ENCODE measurements around the gene BRICD5.
"Not testable (repeated sequence)": the region's sequence is repeated elsewhere in the genome, so short reads cannot be mapped to it uniquely, and the experiment has no call there.

Gene BRICD5

DNA sequence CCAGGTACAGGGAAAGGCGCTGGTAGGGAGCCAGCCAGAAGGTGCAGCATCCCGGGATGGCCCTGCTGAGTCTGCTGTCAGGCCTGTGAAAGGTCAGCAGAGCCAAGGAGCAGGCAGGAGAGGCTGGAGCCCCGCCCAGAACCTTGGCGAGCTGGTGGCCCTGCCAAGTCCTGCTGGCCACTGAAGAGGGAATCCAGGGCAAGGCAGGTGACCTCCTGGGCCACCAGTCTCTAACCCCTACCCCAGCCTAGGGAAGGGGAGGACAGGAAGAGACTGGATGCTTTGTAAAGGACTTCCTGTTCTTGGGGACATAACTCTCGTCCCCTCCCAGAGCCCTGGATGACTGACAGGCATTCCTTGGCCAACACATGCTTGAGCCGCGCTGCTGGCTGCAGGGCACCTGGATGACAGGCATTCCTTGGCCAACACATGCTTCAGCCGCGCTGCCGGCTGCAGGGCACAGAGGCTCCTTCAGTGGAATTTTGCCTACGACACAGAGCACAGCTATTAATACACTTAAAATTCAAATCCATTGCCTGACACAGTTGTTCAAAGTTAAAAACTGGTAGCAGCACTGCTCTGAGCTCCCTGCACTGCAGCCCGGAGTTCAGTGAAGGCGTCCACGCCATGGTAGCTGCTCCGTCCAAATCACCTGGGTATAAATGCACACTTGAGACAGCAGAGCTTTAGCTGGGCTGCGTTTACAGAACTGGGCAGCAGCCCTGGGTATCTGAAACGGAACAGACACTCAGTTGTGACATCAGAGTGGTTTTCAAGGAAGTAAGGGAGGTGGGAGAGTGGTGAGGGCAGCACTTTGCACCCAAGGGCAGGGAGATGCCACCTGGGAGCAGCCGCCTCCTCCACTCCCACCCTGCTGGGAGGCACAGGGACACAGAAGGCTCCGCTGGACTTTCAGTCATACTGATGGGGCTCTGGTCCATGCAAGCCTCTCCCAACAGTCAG is 2.0 kb upstream of the BRICD5 start:
- Mint-ChIP-seq H3K36me3 (peaks cover 5% of the 10 kb centered on the region), H3K9me3 (ENCODE audit: low read depth) (no peaks in the 10 kb centered on the region), H3K4me1 (ENCODE audit: low read depth) (peaks cover 16% of the 10 kb centered on the region), H3K27me3 (no peaks in the 10 kb centered on the region), H3K4me3 (peak overlapping the region; percentile 91), H3K27ac (peak overlapping the region; percentile 41)

DNA sequence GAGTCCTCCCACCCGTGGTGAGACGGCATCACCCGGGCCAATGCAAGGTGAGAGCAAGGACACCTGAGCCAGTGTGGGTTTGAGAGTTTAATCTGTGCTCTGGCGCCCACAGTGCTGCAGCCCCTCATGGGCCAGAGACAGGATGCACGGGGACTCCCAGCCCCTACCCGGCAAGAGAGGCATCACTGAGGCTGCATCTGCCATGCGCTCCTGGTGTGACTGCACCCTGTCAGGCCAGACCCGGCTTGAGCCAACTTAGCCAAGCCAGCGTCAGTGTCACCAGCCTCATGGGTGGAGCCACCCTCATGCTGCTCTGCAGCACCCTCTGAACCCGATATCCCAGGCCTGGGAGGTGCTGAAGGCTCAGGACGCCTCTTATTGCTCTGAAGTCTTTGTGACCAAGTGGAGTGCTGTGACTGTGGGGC is 1.3 kb upstream of the BRICD5 start:
- no peaks in the 10 kb centered on the region for H3K9me3 Mint-ChIP-seq (ENCODE audit: low read depth)
- H3K36me3 Mint-ChIP-seq = peaks cover 7% of the 10 kb centered on the region
- H3K27ac Mint-ChIP-seq = no peak overlapping the region

DNA sequence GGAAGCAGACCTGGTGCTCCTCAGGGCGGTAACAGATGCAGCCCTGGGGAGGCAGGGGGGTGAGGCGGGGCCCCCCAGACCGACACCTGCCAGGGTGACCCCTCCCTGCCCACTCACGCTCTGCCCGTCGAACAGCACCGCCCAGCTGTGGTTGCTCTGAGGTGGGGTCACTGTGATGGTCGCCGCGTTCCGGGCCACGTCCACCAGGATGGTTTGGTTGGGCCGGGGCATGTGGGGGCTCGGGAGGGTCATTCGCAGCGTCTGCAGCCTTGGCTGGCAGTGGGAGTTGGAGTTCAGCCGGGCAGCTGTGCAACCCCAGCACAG is 692 bp downstream of the BRICD5 start:
- no peaks in the 10 kb centered on the region for H3K27me3 Mint-ChIP-seq
- H3K4me1 Mint-ChIP-seq (ENCODE audit: low read depth) = peaks cover 22% of the 10 kb centered on the region
- no peaks in the 10 kb centered on the region for H3K9me3 Mint-ChIP-seq (ENCODE audit: low read depth)
- H3K36me3 Mint-ChIP-seq = peaks cover 9% of the 10 kb centered on the region
- H3K27ac Mint-ChIP-seq = no peak overlapping the region
- H3K4me3 Mint-ChIP-seq = no peak overlapping the region

More for the DNA sequence above, 1.3 kb upstream of the BRICD5 start:
- Mint-ChIP-seq H3K27me3 (no peaks in the 10 kb centered on the region), H3K4me1 (ENCODE audit: low read depth) (peaks cover 20% of the 10 kb centered on the region), H3K4me3 (peak overlapping the region; percentile 58)

DNA sequence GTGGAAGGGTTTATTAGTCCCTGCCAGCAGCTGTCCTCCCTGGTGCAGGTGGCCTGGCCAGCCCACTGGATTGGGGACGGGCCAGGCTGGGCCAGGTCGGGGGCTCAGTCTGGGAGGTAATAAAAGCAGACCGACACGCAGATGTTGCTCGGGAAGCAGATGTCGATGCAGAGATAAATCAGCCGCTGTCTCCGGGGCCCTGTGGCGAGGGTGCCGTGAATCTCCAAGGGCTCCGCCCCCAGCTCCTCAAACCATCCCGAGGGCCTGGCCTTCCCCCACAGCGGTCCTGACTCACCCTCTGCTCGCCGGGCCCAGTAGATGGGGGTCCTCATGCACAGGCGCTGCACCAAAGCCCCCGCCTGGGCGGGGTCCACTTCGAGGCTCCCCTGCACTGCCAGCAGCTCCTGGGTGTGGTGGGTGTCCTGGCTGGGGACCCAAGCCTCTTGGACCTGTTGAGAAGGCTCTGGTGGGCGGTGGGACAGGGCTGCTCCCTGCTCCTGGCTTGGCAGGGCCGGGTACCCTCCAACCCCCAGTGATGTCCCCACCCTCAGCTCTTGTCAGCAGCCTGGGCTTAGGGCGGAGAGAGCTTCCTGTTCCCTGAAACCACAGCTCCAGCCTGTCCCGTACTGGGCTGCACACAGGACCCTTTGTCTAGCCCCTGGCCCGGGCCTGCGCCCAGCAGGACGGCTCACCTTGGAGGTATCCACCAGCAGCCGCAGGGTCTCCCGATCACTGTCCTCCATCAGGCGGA is 1.2 kb downstream of the BRICD5 start:
- Mint-ChIP-seq H3K4me1 (ENCODE audit: low read depth) (peaks cover 26% of the 10 kb centered on the region), H3K36me3 (peaks cover 9% of the 10 kb centered on the region), H3K4me3 (no peak overlapping the region), H3K27me3 (no peaks in the 10 kb centered on the region), H3K9me3 (ENCODE audit: low read depth) (no peaks in the 10 kb centered on the region), H3K27ac (no peak overlapping the region)

DNA sequence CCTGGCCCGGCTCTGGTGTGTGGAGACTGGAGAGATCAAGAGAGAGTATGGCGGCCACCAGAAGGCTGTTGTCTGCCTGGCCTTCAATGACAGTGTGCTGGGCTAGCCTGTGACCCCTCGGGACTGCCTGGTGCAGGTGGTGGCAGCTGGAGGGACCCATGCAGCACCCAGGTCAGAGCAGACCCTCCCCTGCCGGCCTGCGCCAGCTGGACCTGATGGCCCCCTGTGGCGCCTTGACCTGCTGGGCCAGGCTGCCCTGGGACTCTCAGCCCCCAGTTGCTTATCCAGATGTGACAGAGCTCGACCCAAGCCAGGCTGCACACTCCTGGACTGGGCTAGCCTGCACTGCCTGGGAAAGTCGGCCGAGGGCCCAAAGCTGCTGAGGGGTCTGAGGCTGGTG is 1.9 kb downstream of the BRICD5 start:
- peaks cover 9% of the 10 kb centered on the region for H3K36me3 Mint-ChIP-seq
- no peak overlapping the region for H3K4me3 Mint-ChIP-seq
- peaks cover 29% of the 10 kb centered on the region for H3K4me1 Mint-ChIP-seq (ENCODE audit: low read depth)
- H3K27ac Mint-ChIP-seq = no peak overlapping the region
- H3K27me3 Mint-ChIP-seq = no peaks in the 10 kb centered on the region
- no peaks in the 10 kb centered on the region for H3K9me3 Mint-ChIP-seq (ENCODE audit: low read depth)

DNA sequence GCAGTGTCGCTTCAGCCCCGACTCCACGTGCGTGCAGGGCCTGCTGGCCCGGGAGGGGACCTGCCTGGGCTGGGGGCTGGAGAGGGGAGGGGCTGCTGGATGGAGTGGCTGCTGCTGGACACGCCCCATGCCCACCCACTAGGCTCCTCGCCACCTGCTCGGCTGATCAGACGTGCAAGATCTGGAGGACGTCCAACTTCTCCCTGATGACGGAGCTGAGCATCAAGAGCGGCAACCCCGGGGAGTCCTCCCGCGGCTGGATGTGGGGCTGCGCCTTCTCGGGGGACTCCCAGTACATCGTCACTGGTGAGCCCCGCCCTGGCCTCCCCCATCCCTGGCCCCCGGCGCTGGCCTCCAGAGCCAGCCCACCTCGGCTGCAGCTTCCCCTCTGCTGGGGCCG is 2.4 kb downstream of the BRICD5 start:
- peaks cover 27% of the 10 kb centered on the region for H3K4me1 Mint-ChIP-seq (ENCODE audit: low read depth)
- no peak overlapping the region for H3K4me3 Mint-ChIP-seq
- H3K27me3 Mint-ChIP-seq = no peaks in the 10 kb centered on the region
- no peaks in the 10 kb centered on the region for H3K9me3 Mint-ChIP-seq (ENCODE audit: low read depth)
- peaks cover 7% of the 10 kb centered on the region for H3K36me3 Mint-ChIP-seq
- no peak overlapping the region for H3K27ac Mint-ChIP-seq

DNA sequence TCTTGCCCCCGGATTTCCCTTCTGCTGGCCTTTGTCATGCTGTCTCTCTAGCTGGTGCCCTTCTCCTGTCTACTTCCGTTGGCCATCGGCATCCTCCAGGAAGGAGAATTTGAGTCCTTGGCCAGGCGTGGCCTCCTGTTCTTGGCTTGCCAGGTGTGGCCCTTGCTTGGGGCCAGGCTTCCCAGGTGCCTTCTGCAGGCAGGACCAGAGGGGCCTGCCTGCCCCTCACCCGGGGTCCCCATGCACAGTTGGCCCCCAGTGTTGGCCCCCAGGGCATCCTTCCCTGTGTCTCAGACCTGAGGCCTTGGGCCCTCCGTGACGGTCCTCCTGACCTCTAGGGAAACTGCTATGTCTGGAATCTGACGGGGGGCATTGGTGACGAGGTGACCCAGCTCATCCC is 2.8 kb downstream of the BRICD5 start:
- H3K27ac Mint-ChIP-seq = peak overlapping the region; percentile 58
- H3K36me3 Mint-ChIP-seq = peaks cover 7% of the 10 kb centered on the region
- peaks cover 23% of the 10 kb centered on the region for H3K4me1 Mint-ChIP-seq (ENCODE audit: low read depth)
- no peaks in the 10 kb centered on the region for H3K9me3 Mint-ChIP-seq (ENCODE audit: low read depth)
- H3K4me3 Mint-ChIP-seq = peak overlapping the region; percentile 90
- H3K27me3 Mint-ChIP-seq = no peaks in the 10 kb centered on the region

GRCh38 chr16:2206780-2207433 is 3.8 kb downstream of the BRICD5 start:
- no peaks in the 10 kb centered on the region for H3K27me3 Mint-ChIP-seq
- no peaks in the 10 kb centered on the region for H3K9me3 Mint-ChIP-seq (ENCODE audit: low read depth)
- peaks cover 5% of the 10 kb centered on the region for H3K36me3 Mint-ChIP-seq
- H3K4me1 Mint-ChIP-seq (ENCODE audit: low read depth) = peaks cover 17% of the 10 kb centered on the region
- H3K4me3 Mint-ChIP-seq = peak overlapping the region; percentile 90
- H3K27ac Mint-ChIP-seq = no peak overlapping the region

- Mint-ChIP-seq H3K4me3 (peak overlapping the region; percentile 90), H3K9me3 (ENCODE audit: low read depth) (no peaks in the 10 kb centered on the region), H3K27me3 (no peaks in the 10 kb centered on the region), H3K36me3 (peaks cover 5% of the 10 kb centered on the region), H3K4me1 (ENCODE audit: low read depth) (peaks cover 15% of the 10 kb centered on the region), H3K27ac (peak overlapping the region; percentile 80)
These were observed 4.3 kb downstream of the BRICD5 start for GRCh38 chr16:2206420-2206779.

DNA sequence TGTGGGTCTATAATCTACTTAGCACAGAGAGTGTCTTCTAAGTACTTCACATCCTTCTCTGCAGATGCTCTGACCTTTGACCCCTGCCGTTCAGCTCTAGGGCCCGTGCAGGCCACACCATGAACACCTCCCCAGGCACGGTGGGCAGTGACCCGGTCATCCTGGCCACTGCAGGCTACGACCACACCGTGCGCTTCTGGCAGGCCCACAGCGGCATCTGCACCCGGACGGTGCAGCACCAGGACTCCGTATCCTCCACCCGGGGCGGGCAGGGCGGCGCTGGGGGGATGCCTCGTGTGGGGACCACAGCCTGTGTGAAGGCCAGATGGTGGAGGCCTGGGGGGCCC is 4.7 kb downstream of the BRICD5 start:
- Mint-ChIP-seq H3K36me3 (peaks cover 5% of the 10 kb centered on the region), H3K27ac (peak overlapping the region; percentile 80), H3K4me1 (ENCODE audit: low read depth) (peaks cover 15% of the 10 kb centered on the region), H3K9me3 (ENCODE audit: low read depth) (no peaks in the 10 kb centered on the region), H3K27me3 (no peaks in the 10 kb centered on the region), H3K4me3 (peak overlapping the region; percentile 90)

DNA sequence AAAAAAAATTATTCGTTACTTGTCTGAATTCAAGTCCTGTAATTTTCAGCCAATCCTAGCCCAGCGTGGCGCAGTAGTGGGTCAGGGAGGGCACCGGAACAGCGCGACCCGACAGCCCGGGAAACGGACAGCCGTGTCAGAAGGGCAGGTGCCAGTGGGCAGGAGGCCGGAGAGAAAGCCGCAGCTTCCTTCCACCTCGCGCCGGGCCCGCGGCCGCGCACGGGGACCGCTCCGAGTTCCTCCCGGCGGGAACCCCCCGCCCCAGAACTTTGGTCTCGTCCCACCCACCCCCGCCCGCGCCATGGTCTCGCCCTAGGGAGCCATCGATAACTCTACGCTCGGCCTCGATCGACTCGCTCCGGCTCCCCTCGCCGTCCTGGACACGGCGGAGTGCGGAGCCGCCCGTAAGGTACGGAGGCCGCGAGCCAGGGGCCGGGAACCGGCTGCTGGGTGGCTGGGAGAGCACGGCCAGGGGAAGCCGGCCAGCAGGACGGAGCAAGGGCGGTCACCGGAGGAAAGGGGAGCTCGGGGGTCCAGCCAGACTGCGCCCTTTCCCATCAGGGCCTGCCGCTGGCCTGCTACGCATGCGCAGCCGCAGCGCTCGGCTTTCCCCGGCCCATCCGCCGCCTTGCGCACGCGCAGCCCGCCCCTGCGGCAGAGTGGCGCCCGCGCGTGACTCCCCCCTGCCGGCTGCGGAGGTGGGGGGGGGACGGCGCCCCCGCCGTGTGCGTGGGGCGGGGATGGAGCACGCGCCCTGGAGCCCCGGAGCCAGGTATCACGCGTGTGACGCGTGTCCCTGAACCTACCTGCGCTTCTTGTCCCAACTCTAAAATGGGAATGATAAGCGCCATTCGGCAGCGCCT is 5.3 kb downstream of the BRICD5 start, which contains the start of gene MLST8:
TSS of gene MLST8 (plus strand) at position 351 of the 863 bp plus-strand sequence. CDS start 632 bp downstream, outside the sequence.
- Mint-ChIP-seq H3K36me3 (peaks cover 5% of the 10 kb centered on the region), H3K4me3 (peak within 1 kb of the TSS; percentile 90), H3K27ac (peak within 1 kb of the TSS; percentile 88), H3K27me3 (no peaks in the 10 kb centered on the region), H3K9me3 (ENCODE audit: low read depth) (no peaks in the 10 kb centered on the region), H3K4me1 (ENCODE audit: low read depth) (peaks cover 15% of the 10 kb centered on the region)

- Mint-ChIP-seq H3K27ac (peak overlapping the region; percentile 62), H3K4me3 (peak overlapping the region; percentile 76), H3K36me3 (peaks cover 5% of the 10 kb centered on the region), H3K9me3 (ENCODE audit: low read depth) (no peaks in the 10 kb centered on the region), H3K27me3 (no peaks in the 10 kb centered on the region), H3K4me1 (ENCODE audit: low read depth) (peaks cover 15% of the 10 kb centered on the region)
These were observed 6.1 kb downstream of the BRICD5 start for GRCh38 chr16:2204416-2205103.

GRCh38 chr16:2203119-2203688 is 7.5 kb downstream of the BRICD5 start:
- Mint-ChIP-seq H3K4me1 (ENCODE audit: low read depth) (peaks cover 15% of the 10 kb centered on the region), H3K4me3 (peak overlapping the region; percentile 62)
- H3K9me3 Mint-ChIP-seq (ENCODE audit: low read depth); H3K27me3 Mint-ChIP-seq; H3K36me3 Mint-ChIP-seq; H3K27ac Mint-ChIP-seq: not testable (repeated sequence)

All from activated naive CD8-positive, alpha-beta T cell (primary cell).